Occipital lobe (tissue), 2 donors: Measurements from ENCODE around the gene KLHL13. TPM values are rescaled to one million over a fixed set of nuclear protein-coding genes. Genes with fewer than 3 reads are reported as not detected.
"Not testable (repeated sequence)": the region's sequence is repeated elsewhere in the genome, so short reads cannot be mapped to it uniquely, and the experiment has no call there.

Experiments
- DNase-seq: peaks from one replicate; lab custom pipeline; 2025; lab: John Stamatoyannopoulos, UW
- total RNA-seq: library from RNA; depleted of rRNA; stranded (reverse); fragments of >200 nt; gene quantifications from one replicate; pipeline ENCODE4 v1.2.3, GENCODE V29; 2014

Gene KLHL13
- total RNA-seq, 1 donor from 2014 or later = 51.2 TPM

DNA sequence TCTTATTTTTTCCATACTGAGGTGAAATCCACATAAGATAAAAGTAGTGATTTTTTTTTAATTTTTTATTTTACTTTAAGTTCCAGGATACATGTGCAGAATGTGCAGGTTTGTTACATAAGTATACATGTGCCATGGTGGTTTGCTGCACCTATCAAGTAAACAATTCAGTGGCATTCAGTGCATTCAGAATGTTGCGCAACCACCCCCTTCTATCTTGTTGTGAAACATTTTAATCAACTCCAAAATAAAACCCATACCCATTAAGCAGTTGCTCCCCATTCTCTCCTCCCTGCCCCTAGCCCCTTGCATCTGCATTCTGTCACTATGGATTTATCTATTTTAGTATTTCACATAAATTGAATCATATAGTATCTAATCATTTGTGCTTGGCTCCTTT is 121.2 kb downstream of the KLHL13 start:
- no peak for DNase-seq

DNA sequence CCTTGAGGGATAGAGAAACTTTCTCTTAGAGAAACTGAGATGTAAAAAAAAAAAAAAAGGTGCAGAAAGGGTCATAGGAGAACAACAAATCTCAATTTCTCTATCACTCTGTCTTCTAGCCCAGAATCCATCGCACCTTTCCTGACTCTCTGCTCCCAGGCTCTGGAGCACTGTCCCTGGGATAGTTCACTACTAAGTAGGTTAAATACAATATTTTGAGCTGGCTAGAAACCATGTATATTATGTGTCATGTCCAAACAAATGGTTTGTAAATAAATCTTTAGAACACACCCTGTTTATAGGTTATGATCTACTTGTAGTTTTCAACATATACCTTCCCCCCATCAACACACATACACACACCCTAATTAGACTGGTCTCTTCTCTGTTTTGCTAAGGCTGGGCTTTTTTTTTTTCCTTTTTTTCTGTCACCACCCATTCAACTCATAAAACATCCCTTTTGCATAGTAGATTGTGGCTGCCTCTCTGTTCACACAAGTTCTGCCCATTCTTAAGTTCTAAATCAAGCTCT is 124.4 kb downstream of the KLHL13 start:
- no peak for DNase-seq

DNA sequence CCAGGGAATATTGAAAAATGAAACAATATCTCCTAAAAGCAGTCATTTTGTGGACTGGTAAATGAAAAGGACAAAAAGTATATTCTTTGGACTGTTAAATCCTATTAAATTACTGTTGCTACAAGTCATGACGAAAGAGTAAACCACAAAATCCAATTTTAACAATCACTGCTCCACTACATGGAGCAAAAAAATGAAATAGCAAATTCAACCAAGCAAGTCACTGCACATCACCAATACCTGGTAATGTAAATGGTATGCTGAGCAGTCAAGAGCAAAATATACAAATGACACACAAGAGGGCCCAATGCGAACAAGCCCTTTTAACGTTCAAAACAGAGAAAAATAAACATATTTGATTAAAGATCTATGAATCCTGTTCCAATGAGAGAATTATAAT is 126.2 kb downstream of the KLHL13 start:
- DNase-seq = no peak

DNA sequence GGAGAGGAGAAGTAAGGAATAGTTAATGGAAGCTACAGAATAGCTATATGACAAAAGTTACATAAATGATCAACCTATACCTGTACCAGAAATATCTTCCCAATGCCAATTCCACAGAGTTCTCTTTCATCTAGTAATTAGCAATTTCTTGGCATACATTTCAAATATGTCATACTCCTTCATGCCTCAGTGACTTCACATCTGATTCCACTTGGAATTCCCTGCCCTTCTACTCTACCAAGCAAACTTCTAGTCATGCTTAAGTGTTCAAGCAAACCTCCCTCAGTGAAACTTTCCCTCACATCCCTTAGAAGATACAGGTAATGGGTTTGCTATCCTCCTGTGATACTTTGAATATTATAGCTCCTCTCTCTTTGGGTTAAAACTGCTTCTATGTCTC is 127.1 kb downstream of the KLHL13 start:
- DNase-seq = no peak

DNA sequence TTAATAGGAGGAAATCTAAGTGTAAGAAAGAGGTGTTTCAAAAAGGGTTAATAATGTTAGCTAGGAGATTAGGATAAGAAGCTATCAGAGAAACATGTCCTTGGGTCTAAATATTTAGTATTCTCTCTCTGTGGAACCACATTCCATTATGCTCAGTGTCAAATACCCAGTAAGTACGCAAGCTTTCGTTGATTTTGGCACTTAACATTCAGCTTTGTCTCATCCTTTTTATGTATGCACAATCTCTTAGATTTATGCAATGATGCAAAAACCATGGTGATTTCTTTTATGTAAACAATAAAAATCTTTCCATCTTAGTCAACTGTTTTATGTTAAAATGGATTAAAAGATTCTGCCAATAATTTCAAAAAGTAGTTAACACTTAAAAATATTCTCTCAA is 129.2 kb downstream of the KLHL13 start:
- no peak for DNase-seq

DNA sequence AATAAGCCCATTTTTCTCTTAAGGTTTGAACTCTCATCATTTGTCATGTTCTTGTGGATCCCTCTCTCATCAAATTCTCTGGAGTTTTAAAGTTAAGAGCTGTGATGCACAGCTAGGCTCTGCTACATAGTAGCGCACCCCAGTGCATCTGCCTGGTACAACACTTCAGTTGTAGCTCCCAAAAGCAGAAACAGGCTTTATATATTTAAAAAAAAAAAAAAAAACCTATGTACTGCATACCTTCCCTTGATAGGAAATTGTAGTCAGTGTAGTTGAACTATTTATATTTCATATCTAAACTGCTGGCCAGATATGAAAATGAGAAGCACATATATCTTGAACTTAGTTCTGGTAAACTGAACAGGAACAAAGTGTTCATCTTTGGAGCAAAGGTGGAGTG is 131.4 kb downstream of the KLHL13 start:
- no peak for DNase-seq

DNA sequence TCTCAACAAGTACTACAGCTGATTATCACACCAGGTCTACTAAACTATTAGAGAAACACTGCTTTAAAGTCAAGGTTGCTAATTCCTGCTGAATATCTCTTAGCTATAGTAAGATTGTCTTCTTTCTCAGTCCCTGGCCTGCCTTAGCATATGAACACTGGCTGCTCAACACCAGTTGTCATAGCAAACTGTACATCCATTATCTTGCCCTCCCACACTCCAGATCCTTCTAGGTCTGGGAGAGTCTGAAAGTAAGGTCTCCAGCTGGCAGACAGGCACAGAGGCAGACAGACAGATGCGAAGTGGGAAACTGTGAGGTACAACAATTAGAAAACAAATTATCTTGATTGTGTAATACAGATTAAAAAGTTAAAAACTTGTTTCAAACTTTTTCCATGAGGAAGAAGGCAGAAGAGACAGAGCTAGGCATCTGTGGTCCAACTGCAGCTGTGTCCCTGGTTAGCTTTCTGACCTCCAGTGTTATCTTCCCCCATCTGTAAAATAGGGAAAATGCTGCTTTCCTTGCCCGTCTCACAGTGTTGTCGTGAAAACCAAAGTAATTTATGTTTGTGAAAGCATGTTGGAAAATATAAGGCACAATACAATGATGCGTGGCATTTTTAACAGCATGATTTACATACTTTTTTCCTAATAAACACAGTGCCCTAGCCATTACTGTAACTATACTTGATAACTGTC is 133.8 kb downstream of the KLHL13 start:
- no peak for DNase-seq

DNA sequence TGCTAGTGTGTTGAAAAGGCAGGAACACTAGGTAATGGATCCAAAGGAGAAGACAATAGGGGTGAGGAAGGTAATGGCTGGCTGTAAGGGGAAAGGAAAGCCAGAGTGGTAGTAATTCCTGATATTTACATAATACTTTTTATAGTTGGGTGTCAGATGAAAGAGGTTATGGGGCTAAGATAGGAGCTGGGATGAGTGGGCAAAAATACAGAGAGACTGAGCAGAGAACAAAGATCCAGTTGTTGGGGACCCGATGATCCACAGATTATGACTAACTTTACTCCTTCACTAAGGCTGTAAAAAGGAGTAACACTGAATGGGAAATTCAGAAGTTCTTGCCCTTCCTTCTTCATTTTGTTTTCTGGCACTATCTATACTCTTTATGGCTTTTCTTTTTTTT is 138.2 kb downstream of the KLHL13 start:
- DNase-seq = no peak

DNA sequence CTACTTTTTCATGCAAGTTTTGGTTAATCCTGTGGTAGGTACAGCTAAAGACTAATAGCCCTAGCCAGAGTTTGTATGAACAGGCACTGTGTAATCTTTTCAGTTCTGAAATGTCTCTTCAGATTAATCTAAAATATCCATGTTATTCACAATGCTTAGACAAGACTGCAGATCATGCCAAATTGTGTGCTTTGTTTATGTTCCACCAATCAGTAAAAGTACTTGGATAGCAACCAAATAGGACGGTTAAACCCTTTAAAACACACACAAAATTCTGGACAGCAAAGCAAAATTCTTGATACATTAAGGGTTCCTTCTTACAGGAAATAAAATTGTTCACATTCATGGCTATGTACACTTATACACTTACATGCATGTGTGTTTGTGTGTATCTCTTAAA is 139.1 kb downstream of the KLHL13 start:
- no peak for DNase-seq

DNA sequence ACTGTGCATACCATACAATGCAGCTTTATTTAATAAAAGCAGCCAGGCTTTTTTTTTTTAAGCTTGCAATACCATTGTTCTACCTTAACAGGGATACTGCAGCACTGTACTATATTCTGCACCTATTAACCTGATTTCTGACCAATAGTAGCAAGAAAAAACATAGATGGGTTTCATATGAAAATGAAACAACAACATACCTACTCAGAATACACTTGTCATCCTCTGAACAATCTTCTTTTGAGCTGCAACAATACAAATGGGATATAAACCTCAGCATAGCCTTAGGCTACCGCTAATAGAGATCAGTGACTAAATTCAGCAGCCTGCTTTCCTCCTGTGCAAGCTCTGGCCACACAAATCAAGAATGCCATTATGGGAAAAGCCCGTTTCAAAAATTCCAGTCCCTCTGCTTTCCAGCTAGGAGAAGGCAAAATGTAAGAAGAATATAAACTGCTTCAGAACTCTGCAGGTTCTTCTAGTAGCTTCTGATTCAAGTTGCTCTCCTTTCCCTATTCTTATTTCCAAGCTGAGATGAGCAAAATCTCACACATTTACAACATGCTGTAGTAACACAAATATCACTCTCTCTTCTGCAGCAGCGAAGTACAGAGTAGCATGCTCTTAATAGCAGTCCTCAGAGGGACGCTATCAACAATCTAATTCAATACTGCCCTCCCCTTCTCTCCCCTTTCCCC is 143.4 kb downstream of the KLHL13 start:
- no peak for DNase-seq

DNA sequence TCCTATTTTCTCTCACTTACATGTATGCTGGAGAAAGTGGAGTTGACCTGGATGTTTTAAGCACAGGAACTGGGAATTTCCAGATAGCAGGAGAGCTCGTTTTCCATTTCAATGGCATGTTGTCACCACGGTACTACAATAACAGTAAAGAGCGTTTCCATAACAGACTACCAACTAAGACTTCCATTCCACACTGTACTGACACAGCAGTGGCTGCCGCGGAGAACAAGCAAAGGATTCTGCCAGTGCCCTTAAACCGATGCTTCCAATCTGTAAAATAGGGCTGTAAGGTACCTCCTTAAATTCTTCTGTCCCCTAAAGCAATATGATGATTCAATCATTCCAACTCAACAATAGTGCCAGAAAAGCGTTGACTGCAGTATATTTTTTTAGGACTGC is 143.9 kb downstream of the KLHL13 start:
- DNase-seq = no peak

DNA sequence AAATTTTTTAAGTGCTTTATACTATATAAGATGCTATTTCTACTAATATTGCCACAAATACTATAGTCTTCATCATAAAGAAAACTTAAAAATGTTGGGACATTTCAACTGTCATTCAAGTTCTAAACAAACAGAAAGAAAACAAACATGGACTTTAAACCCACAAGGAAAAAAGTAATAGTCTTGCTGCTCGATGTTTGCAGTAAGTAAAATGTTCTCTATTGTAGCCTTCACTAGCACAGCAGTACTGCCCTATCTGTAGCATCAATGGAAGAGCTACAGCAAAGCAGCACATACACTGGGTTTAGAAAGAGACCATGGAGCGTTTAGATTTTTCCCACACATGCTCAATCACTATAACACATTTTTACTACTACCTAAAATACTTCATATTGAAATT is 146.8 kb downstream of the KLHL13 start:
- no peak for DNase-seq

DNA sequence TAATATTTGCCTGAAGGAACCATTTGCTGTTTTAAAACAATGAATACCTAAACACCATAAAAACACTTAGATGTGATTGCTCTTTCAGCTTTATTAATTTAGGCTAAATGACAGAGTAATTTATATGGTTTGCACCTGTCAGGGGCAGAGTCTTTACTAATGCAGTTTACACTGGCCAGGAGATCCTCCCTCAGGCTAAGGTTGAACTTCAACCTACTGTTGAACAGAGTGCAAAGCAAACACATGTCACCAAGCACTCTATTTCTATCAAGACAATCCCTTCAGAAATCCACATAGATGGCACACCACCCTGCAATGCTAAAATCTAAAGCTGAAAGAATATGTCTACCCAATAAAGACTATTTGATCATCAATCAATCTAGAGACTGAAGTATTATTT is 147.3 kb downstream of the KLHL13 start:
- no peak for DNase-seq

DNA sequence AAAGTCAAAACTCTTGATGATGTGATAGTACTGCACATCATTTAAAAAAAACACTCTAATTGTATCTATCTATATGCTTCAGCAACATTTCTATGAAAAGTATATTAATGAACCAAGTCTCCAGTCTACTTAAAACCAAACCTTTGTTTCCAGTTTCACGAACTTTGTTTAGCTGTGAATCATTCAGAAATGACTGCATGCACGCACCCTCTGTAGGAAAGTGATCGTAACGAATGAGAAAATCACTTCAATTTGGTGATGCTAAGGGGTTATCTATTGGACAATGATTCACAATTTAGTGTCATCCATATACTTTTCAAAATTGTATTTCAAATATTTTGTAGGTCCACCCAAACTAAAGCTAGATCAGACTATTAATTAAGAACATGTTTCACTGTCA is 157.6 kb downstream of the KLHL13 start:
- DNase-seq = no peak

DNA sequence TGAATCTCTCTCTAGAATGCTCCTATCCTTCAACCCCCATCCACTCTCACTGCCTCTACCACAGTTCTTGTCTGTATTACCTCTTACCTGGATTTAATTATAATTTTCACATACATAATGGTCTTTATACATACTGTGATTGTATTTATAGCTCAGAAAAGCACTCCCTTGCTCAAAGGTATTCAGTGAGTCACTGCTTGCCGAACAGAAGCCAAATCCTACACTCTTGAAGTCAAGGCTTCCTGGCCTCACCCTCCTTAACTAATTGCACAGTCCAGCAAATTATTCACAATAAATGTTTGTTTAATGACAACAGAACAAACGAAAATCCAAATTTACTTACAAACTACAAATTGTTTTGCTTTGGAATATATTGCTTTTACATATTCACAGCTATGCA is 159.5 kb downstream of the KLHL13 start:
- DNase-seq = no peak

DNA sequence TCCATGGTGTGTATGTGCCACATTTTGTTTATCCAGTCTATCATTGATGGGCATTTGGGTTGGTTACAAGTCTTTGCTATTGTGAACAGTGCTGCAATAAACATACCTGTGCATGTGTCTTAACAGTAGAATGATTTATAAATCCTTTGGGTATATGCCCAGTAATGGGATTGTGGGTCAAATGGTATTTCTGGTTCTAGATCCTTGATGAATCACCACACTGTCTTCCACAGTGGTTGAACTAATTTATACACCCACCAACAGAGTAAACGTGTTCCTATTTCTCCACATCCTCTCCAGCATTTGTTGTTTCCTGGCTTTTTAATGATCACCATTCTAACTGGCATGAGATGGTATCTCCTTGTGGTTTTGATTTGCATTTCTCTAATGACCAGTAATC is 177.3 kb downstream of the KLHL13 start:
- not testable (repeated sequence) for DNase-seq

DNA sequence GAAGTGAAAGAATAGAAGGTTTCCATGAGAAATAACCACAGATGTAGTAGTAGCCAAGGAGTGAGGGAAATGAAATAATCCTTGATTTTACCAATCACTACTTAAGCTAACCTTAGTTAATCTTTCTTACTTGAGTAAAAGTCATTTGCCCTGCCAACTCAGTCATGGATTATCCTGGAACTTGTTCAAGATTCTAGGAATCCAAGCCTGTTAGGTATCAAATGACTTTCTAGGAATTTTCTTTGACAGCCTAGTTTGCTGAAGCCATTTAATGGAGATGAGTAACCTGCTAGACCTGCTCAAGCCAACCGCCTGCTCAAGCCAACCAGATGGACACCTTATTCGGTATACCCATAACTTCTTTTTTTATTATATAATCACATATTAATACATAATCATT is 180.5 kb downstream of the KLHL13 start:
- no peak for DNase-seq

DNA sequence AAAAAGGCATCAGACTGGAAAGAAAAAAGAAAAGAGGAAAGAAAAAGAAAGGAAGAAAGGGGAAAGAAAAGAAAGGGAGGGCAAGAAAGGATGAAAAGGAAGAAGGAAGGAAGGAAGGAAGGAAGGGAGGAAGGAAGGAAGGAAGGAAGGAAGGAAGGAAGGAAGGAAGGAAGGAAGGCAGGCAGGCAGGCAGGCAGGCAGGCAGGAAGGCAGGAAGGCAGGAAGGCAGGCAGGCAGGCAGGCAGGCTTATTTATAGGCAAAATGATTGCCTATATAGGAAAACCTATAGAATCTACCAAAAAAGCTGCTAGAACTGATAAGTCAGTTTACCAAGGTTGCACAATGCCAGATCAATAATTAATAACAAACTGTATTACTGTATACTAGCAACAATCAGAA is 186.5 kb downstream of the KLHL13 start:
- DNase-seq = not testable (repeated sequence)

DNA sequence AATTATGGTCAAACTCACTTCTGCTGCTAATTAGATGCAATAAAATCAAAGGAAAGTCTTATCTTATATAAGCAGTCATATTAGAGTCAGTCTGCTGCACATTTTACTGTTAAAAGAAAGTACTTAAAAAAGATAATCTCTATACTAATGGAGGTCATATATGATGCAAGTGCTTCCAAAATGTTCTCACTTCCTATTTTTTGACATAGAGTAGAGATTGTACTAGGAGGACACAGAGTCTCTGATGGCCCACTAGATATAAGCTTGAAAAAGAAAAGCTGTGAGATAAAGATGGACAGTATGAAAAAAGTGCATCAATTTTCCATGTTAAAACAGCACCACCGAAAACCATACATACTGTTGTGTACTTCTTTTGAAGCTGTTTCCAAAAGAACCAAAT is 196.9 kb downstream of the KLHL13 start:
- no peak for DNase-seq

DNA sequence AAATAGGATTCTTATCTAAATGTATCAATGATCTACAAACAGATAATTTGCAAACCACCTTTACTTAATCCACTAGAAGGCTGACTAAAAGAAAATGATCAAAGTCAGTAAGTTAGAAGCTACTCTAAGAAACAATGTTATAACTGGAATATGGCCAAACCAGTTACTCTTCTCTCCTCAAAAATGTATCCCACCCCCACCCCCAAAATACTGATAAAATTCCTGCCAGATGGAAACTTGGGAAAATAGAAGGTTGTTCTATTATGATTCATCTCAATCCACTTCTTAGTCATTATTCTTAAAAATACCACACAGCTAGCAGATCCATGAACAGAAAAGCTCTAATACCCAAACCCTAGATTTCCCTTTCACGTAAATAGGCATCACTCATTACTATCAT is 206.4 kb downstream of the KLHL13 start:
- no peak for DNase-seq

DNA sequence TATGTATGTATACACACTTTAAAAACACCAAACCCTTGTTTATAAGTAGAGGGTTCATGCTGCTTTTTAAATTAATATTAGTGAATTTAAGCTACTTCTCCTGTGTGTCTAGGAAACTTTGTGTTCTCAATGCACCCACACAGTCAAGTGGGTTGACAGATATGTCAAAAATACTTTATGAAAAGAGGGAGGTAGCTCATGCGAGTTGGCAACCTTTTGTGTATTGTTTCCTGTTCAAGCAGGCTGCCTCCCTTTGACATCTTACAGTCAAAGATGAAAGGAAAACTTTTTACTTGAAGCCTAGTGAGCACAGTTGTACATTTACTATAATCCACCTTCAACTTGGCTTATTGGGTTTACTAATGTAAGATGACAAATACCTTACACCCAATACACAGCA is 218.4 kb downstream of the KLHL13 start:
- no peak for DNase-seq

DNA sequence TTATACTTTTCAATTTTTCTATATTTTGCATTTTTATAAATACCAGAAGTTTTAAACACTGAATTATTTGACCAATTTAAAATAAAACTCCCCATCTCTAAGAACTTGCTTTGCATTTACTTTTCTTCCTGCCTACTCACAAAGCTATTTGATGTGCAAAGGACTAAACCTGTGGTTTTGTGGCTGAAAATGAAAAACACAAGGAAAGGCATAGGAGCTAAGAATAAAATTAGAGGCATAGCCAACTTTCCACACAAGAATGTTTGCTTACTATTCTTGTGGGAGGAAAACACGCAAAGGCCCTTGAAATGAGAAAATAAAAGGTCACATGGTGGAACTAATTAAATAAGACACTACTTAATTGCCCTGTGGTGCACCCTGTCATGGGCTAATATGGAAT is 221.2 kb downstream of the KLHL13 start:
- no peak for DNase-seq

DNA sequence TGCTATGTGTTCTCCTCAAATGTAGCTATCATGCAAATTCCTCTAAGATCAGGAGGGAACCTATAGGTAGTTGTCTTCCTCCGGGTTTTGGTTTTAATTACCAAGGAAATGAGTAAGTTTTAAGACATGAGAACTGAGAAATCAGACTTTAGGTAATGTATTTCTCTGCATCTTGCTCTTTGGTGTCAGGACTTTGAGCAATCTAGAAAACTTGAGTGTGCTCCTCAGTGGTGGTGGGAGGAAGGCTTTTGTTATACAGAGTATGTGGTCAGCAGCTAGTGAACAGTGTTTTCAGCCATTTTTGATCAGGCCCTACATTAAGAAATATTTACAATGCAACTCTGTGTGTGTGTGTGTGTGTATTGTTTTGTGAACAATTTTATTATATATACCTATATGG is 224.1 kb downstream of the KLHL13 start:
- DNase-seq = no peak
